ENCODE measurements around the gene ADCY7.

Gene ADCY7

GRCh38 chr16:50255538-50255937, 10.8 kb upstream of the ADCY7 start:
- H3K27me3 ChIP-seq (ENCODE audit: insufficient read depth, poor library complexity, severe bottlenecking): no peaks in the 10 kb centered on the region
- H3K4me3 ChIP-seq (replicated peaks; ENCODE audit: insufficient read depth, low read length): no peak overlapping the region
- no peak for TF ChIP-seq REST (IDR thresholded peaks at IDR 0.05; ENCODE audit: insufficient replicate concordance, low read depth)
- TF ChIP-seq GABPA (IDR thresholded peaks at IDR 0.05; ENCODE audit: low read depth): no peak
- no peak for TF ChIP-seq POLR2AphosphoS5 (IDR thresholded peaks at IDR 0.05; ENCODE audit: low read depth)
- TF ChIP-seq CTCF (IDR thresholded peaks at IDR 0.05; ENCODE audit: insufficient read depth, low read length): no peak
- no peak for TF ChIP-seq SPI1 (IDR thresholded peaks at IDR 0.05; ENCODE audit: borderline replicate concordance, low read depth)
- H3K27ac ChIP-seq (replicated peaks): no peak overlapping the region
- DNase-seq (ENCODE audit: low read depth in 1 of 2, low spot score in 1 of 2): no peak

- Histone ChIP-seq H3K4me3 (replicated peaks; ENCODE audit: insufficient read depth, low read length) (no peak overlapping the region), H3K27me3 (ENCODE audit: insufficient read depth, poor library complexity, severe bottlenecking) (no peaks in the 10 kb centered on the region), H3K27ac (replicated peaks) (no peak overlapping the region)
- no peak for TF ChIP-seq CTCF (IDR thresholded peaks at IDR 0.05; ENCODE audit: insufficient read depth, low read length)
- TF ChIP-seq POLR2AphosphoS5 (IDR thresholded peaks at IDR 0.05; ENCODE audit: low read depth): no peak
- TF ChIP-seq SPI1 (IDR thresholded peaks at IDR 0.05; ENCODE audit: borderline replicate concordance, low read depth): no peak
- TF ChIP-seq REST (IDR thresholded peaks at IDR 0.05; ENCODE audit: insufficient replicate concordance, low read depth): no peak
- TF ChIP-seq GABPA (IDR thresholded peaks at IDR 0.05; ENCODE audit: low read depth): no peak
- no peak for DNase-seq (ENCODE audit: low read depth in 1 of 2, low spot score in 1 of 2)
Measured at GRCh38 chr16:50256604-50257003, 9.7 kb upstream of the ADCY7 start.

GRCh38 chr16:50257876-50258275, 8.5 kb upstream of the ADCY7 start:
- DNase-seq (ENCODE audit: low read depth in 1 of 2, low spot score in 1 of 2): no peak
- H3K27ac ChIP-seq (replicated peaks): no peak overlapping the region
- TF ChIP-seq REST (IDR thresholded peaks at IDR 0.05; ENCODE audit: insufficient replicate concordance, low read depth) (no peak), POLR2AphosphoS5 (IDR thresholded peaks at IDR 0.05; ENCODE audit: low read depth) (no peak), CTCF (IDR thresholded peaks at IDR 0.05; ENCODE audit: insufficient read depth, low read length) (no peak), GABPA (IDR thresholded peaks at IDR 0.05; ENCODE audit: low read depth) (no peak), SPI1 (IDR thresholded peaks at IDR 0.05; ENCODE audit: borderline replicate concordance, low read depth) (no peak)
- H3K27me3 ChIP-seq (ENCODE audit: insufficient read depth, poor library complexity, severe bottlenecking): no peaks in the 10 kb centered on the region
- no peak overlapping the region for H3K4me3 ChIP-seq (replicated peaks; ENCODE audit: insufficient read depth, low read length)
